HG03196 (cell line): Measurements from ENCODE around the gene HOMER1.

Source experiments
- ATAC-seq: cut with Tn5 transposase; IDR thresholded peaks from one replicate; pipeline ENCODE4 v1.9.1; 2021; ENCODE audit not compliant: unreplicated experiment

The HOMER1 gene

DNA sequence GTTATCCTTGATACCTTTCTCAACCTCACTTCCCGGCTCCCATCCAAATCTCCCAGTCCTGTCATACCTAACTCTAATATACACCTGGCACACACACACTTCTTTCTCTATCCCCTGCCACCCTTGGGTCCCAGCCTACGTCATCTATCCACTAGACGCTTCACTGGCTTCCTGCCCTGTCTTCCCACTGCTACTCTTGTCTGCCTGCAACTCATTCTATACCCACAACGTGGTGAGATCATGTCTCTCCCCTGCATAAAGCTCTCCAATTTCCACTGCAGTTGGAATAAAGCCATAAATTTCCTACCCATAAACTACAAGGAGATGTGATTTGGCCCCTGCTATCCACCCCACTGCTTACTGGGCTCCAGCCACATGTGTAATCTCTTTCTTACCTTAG is 184.5 kb downstream of the HOMER1 start:
- ATAC-seq: no peak
